AG04450 (cell line): ENCODE results near the gene FYN. TPM values are rescaled to one million over a fixed set of nuclear protein-coding genes. Genes with fewer than 3 reads are reported as not detected.
A peak's percentile ranks its signal among the peaks of the same experiment; 100 is the strongest.

Experiments
- CTCF ChIA-PET: fragments of 300-600, 350-600 bp; formaldehyde crosslinking; extraction: SDS; loops from one replicate; lab custom pipeline; 2022; ENCODE audit warnings: antibody characterized with exemption, inconsistent platforms; lab: Charles Lee
- POLR2A ChIA-PET: fragments of 350-600 bp; formaldehyde crosslinking; extraction: SDS; loops from one replicate; lab custom pipeline; 2021; ENCODE audit warnings: antibody characterized with exemption, inconsistent platforms; lab: Yijun Ruan, JAX
- DNase-seq: peaks from one replicate; pipeline ENCODE4 v3.0.0-alpha.2; 2011; ENCODE audit warnings: low read depth, low spot score
- H3K27ac ChIP-seq: one replicate; pipeline ENCODE4 v1.5.1; 2012; ENCODE audit warnings: low read depth, low read length, control low read depth
- H3K27me3 ChIP-seq: one replicate; pipeline ENCODE4 v1.6.0; 2012; ENCODE audit warnings: low read length; ENCODE audit not compliant: control insufficient read depth, insufficient read depth
- H3K4me3 ChIP-seq: 2 replicates; pipeline ENCODE4 v1.5.1; 2011; ENCODE audit warnings: mild to moderate bottlenecking, low read depth, low read length, control low read depth
- H3K9me3 ChIP-seq: 2 replicates; pipeline ENCODE4 v1.5.1; 2012; ENCODE audit warnings: low read length; ENCODE audit not compliant: control insufficient read depth, insufficient read depth
- polyA plus RNA-seq: library from polyadenylated mRNA; depleted of rRNA; stranded (reverse); fragments of >200 nt; gene quantifications from 2 replicates; pipeline ENCODE4 v1.2.3, GENCODE V29; 2011
- TF ChIP-seq, protein P1 (sequence below): IDR thresholded peaks from 2 replicates; pipeline ENCODE4 v1.5.1; 2011; ENCODE audit warnings: low read depth, low read length, control low read depth, inconsistent platforms

FYN gene
- polyA plus RNA-seq, 1 experiment, result 29.0 TPM

DNA sequence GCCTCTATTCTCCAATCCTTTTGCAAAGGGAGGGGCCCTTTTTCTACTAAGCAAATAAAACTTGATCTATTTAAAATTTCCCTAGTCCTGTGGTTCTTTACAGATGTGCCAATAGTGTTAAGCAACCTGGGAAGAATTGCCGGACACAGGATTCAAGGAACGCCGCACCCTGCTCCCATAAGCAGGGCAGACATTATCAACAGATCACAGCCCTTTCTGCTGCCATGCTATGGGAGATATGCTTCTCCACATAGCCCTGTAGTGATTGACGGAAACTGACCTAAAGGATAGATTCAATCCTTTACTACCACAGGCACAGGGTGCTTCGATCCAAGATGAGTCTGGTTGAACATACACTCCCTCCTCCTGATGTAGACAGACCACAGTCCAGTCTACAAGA is 149.2 kb downstream of the FYN start:
- ChIA-PET POLR2A (no interaction called here), CTCF (interaction anchor here (0.5 kb wide), 1 partner anchor 319 kb away, joined by 7 read pairs; no protein-coding TSS in a partner anchor)
- TF ChIP-seq, protein P1, sequence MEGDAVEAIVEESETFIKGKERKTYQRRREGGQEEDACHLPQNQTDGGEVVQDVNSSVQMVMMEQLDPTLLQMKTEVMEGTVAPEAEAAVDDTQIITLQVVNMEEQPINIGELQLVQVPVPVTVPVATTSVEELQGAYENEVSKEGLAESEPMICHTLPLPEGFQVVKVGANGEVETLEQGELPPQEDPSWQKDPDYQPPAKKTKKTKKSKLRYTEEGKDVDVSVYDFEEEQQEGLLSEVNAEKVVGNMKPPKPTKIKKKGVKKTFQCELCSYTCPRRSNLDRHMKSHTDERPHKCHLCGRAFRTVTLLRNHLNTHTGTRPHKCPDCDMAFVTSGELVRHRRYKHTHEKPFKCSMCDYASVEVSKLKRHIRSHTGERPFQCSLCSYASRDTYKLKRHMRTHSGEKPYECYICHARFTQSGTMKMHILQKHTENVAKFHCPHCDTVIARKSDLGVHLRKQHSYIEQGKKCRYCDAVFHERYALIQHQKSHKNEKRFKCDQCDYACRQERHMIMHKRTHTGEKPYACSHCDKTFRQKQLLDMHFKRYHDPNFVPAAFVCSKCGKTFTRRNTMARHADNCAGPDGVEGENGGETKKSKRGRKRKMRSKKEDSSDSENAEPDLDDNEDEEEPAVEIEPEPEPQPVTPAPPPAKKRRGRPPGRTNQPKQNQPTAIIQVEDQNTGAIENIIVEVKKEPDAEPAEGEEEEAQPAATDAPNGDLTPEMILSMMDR, result no peak
- no peak overlapping the region for H3K4me3 ChIP-seq
- no peaks in the 10 kb centered on the region for H3K9me3 ChIP-seq
- DNase-seq, result no peak
- H3K27me3 ChIP-seq, result peaks cover 2% of the 10 kb centered on the region
- no peak overlapping the region for H3K27ac ChIP-seq

DNA sequence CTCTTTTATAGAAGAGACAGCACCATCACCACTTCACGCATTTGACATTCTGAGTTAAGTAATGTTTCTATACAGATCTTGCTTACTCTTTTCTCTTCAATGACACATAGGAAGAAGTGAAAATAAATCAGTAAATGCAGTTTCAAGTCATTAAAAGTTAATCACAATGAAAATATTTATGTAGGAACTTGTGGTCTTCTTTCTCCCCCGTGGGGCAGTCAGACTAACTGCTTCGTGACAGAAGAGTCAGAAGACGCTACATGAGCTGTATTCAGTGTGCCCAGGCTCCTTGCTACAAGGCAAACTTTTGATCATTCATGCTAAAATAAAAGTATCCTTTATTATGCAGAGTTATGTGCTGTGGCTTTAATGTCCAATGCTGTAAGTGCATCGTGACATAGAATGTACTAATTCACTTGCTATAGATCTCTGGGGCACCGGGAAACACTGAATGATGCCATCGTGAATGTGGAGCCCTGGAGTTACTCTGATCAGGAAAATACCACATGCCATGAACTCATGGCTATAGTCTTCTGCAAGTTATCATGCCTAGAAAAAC is 149.8 kb downstream of the FYN start:
- CTCF ChIA-PET, result no interaction called here
- no peaks in the 10 kb centered on the region for H3K9me3 ChIP-seq
- H3K27me3 ChIP-seq, result peaks cover 2% of the 10 kb centered on the region
- no peak overlapping the region for H3K4me3 ChIP-seq
- POLR2A ChIA-PET, result no interaction called here
- H3K27ac ChIP-seq, result no peak overlapping the region
- no peak for DNase-seq
- TF ChIP-seq, protein P1, result no peak

DNA sequence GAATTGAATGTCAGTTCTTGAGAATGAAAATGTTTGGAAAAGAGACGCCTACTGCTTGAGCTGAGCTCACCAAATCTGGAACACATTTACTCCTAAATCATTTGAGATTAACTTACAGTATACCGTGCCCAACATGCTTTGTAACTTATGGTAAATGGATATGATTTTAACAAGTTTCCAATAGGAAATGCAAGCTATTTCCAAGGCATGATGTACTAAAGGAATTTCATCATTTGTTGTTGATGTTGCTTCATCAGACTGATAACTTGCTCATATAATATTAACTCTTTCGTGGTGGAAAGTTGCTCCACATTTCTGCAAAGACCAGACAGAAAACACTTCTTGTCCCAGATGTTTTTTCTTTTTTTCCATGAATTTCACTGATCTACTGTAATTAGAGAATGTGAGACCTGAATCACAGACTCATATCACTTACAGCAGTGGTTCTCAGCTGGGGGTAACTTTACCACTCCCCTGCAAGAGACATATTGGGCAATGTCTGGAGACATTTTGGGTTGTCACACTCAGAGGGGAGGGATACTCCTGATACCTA is 151.0 kb downstream of the FYN start:
- Histone ChIP-seq H3K27ac (no peak overlapping the region), H3K9me3 (no peaks in the 10 kb centered on the region), H3K4me3 (no peak overlapping the region), H3K27me3 (peaks cover 2% of the 10 kb centered on the region)
- TF ChIP-seq, protein P1, result no peak
- peak; percentile 33 for DNase-seq
- CTCF ChIA-PET, result interaction anchor here (0.8 to 1.2 kb wide), 4 partner anchors 41 to 306 kb away, joined by 3 to 4 read pairs (median 4); no protein-coding TSS in a partner anchor
- POLR2A ChIA-PET, result interaction anchor here (0.8 to 0.9 kb wide), 2 partner anchors 101 to 236 kb away, joined by 3 read pairs; no protein-coding TSS in a partner anchor

DNA sequence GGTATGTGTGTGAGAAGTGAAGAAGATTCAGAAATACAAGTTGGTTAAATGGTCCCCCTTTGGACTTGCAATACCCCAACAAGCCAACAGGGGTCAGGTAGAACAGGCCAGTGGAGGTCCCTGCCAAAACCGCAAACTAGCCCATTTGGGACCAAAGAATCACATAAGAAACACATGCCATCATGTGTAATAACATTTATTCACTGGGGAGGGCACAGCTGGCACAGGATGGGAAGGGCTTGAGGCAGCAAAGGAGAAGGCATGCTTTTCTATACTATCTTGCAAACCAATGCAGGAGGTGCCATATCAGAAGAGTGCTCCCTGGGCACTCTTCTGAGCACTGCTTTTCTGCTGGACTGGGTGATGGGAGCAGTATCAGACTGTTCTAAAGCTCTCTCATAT is 151.5 kb downstream of the FYN start:
- peaks cover 2% of the 10 kb centered on the region for H3K27me3 ChIP-seq
- POLR2A ChIA-PET, result interaction anchor here (0.8 to 0.9 kb wide), 2 partner anchors 101 to 237 kb away, joined by 3 read pairs; no protein-coding TSS in a partner anchor
- no peaks in the 10 kb centered on the region for H3K9me3 ChIP-seq
- CTCF ChIA-PET, result interaction anchor here (0.8 to 1.2 kb wide), 3 partner anchors 42 to 307 kb away, joined by 3 to 4 read pairs (median 4); no protein-coding TSS in a partner anchor
- H3K27ac ChIP-seq, result no peak overlapping the region
- DNase-seq, result no peak
- H3K4me3 ChIP-seq, result no peak overlapping the region
- TF ChIP-seq, protein P1, result peak; percentile 70

DNA sequence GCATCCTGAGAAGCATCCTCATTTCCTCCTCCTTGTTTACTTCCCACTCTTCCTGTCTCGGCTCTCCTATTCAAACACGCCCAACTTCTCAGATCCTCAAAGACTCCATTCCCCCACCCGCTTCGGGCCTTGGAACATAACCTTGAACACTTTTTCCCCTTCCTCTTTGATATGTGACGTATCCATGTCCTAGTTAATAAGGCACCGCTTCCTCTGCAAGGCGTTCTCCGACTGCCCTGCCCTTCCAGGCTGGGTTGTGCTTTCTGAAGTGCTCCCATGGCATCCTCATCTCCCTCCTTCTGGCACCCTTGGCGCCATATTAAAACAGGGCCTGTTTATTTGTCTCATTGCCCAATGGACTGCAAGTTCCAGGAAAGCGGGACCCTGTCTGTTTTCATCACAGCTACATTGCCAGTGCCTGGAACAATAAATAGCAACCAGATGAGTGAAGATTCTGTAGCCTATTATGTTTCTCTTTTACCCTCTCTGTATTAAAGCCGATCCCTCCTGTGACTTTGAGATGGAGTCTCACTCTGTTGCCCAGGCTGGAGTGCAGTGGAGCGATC is 152.2 kb downstream of the FYN start:
- Histone ChIP-seq H3K4me3 (no peak overlapping the region), H3K9me3 (no peaks in the 10 kb centered on the region), H3K27ac (no peak overlapping the region), H3K27me3 (no peaks in the 10 kb centered on the region)
- TF ChIP-seq, protein P1, result no peak
- no peak for DNase-seq
- ChIA-PET POLR2A (no interaction called here), CTCF (interaction anchor here (0.6 to 0.8 kb wide), 2 partner anchors 199 to 308 kb away, joined by 3 read pairs; no protein-coding TSS in a partner anchor)
